ENCODE results near the gene UST. TPM values are rescaled to one million over a fixed set of nuclear protein-coding genes. Genes with fewer than 3 reads are reported as not detected.
A peak's percentile ranks its signal among the peaks of the same experiment; 100 is the strongest.
"Not testable (repeated sequence)": the region's sequence is repeated elsewhere in the genome, so short reads cannot be mapped to it uniquely, and the experiment has no call there.

The UST gene
- total RNA-seq, 6 experiments from 2014 or later, result 0.44 to 1.9 (median 0.91) TPM

DNA sequence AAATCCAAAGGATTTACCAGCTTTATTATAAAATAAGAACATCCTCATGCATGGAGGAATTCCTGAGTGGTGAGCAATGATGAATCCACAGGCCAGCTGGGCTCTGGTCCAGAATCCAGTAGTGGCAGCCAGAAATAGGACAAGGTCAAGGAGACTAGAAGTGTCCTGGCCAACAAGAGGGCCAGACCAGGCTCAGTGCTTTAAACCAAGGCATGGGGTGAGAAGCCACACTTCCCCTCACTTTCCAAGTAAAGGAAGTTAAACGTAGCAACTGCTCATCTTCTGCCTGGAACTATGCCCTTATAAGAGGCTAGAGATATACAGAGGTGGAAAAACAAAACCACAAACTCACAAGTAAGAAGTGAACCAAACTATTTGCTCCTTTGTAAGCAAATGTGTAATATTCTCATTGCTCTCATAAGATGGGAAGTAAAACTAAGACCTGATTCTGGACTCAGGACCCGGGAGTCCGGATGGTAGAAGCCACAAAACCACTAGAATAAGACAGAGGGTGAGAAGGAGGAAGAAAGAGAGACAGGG lies 253.2 kb downstream of the UST start:
- no peaks in the 10 kb centered on the region for H3K27me3 ChIP-seq
- H3K4me1 ChIP-seq, result no peaks in the 10 kb centered on the region
- DNase-seq, result peak in 1 of 3 donors; percentile 50
- H3K27ac ChIP-seq, result no peak overlapping the region
- peak; percentile 58 to 90 (median 83) for ATAC-seq
- intact Hi-C loops (cut with DNase I), result no loop called here
- no peak overlapping the region for H3K4me3 ChIP-seq
- WGBS (ENCODE audit: insufficient coverage, low coverage, low lambda C conversion rate, missing lambda C conversion rate), result 22% methylated on average over 3 of the region's 3 CpGs
- H3K9me3 ChIP-seq, result no peaks in the 10 kb centered on the region
- H3K36me3 ChIP-seq, result no peaks in the 10 kb centered on the region
- TF ChIP-seq, protein P1, sequence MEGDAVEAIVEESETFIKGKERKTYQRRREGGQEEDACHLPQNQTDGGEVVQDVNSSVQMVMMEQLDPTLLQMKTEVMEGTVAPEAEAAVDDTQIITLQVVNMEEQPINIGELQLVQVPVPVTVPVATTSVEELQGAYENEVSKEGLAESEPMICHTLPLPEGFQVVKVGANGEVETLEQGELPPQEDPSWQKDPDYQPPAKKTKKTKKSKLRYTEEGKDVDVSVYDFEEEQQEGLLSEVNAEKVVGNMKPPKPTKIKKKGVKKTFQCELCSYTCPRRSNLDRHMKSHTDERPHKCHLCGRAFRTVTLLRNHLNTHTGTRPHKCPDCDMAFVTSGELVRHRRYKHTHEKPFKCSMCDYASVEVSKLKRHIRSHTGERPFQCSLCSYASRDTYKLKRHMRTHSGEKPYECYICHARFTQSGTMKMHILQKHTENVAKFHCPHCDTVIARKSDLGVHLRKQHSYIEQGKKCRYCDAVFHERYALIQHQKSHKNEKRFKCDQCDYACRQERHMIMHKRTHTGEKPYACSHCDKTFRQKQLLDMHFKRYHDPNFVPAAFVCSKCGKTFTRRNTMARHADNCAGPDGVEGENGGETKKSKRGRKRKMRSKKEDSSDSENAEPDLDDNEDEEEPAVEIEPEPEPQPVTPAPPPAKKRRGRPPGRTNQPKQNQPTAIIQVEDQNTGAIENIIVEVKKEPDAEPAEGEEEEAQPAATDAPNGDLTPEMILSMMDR (IDR thresholded peaks at IDR 0.05), result no peak
- TF ChIP-seq POLR2A (IDR thresholded peaks at IDR 0.05), result no peak

DNA sequence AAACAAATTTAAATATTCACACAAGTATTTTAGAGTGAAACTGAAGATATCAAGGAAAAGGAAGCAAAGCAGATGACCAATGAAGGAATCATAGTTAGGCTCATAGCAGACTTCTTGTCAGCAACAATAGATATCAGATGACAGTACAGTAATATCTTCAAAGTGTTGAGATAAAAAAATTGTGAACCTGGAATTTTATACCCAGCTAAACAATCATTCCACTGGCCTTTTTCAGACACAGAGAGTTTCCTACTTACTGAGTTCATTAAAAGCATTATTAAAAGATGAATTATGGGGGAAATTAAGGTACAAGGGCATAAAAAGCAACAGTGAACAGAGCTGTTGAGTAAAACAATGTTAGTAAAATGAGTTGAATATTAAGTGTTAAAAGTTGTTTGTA lies 254.6 kb downstream of the UST start:
- H3K27me3 ChIP-seq, result no peaks in the 10 kb centered on the region

GRCh38 chr6:149003560-149003959 lies 256.7 kb downstream of the UST start:
- ATAC-seq (no peak), DNase-seq (no peak)
- TF ChIP-seq, protein P1 (IDR thresholded peaks at IDR 0.05), result no peak
- TF ChIP-seq POLR2A (IDR thresholded peaks at IDR 0.05), result no peak
- H3K4me1 ChIP-seq, result no peaks in the 10 kb centered on the region
- intact Hi-C loops (cut with DNase I), result no loop called here
- no peaks in the 10 kb centered on the region for H3K27me3 ChIP-seq
- H3K9me3 ChIP-seq, result no peaks in the 10 kb centered on the region
- no peaks in the 10 kb centered on the region for H3K36me3 ChIP-seq
- H3K4me3 ChIP-seq, result no peak overlapping the region
- no peak overlapping the region for H3K27ac ChIP-seq
- 71% methylated on average over 7 of the region's 7 CpGs for WGBS (ENCODE audit: insufficient coverage, low coverage, low lambda C conversion rate, missing lambda C conversion rate)

More for the DNA sequence above, 254.6 kb downstream of the UST start:
- DNase-seq, result no peak
- ATAC-seq, result no peak
- TF ChIP-seq, protein P1 (IDR thresholded peaks at IDR 0.05), result no peak
- no peak for TF ChIP-seq POLR2A (IDR thresholded peaks at IDR 0.05)
- no peak overlapping the region for H3K4me3 ChIP-seq
- H3K4me1 ChIP-seq, result no peaks in the 10 kb centered on the region
- no peaks in the 10 kb centered on the region for H3K9me3 ChIP-seq
- no peaks in the 10 kb centered on the region for H3K36me3 ChIP-seq
- H3K27ac ChIP-seq, result no peak overlapping the region
- intact Hi-C loops (cut with DNase I), result no loop called here

GRCh38 chr6:149004664-149005063 lies 257.8 kb downstream of the UST start:
- intact Hi-C loops (cut with DNase I), result no loop called here
- DNase-seq, result no peak
- no peak overlapping the region for H3K4me3 ChIP-seq

GRCh38 chr6:149006236-149006635 lies 259.4 kb downstream of the UST start:
- H3K9me3 ChIP-seq; H3K27me3 ChIP-seq; H3K27ac ChIP-seq; H3K36me3 ChIP-seq; ATAC-seq; DNase-seq; H3K4me1 ChIP-seq; intact Hi-C loops (cut with DNase I); H3K4me3 ChIP-seq: not testable (repeated sequence)
- WGBS (ENCODE audit: insufficient coverage, low coverage, low lambda C conversion rate, missing lambda C conversion rate), result 73% methylated on average over 1 of the region's 1 CpG

More at GRCh38 chr6:149004664-149005063, 257.8 kb downstream of the UST start:
- 60% methylated on average over 2 of the region's 4 CpGs for WGBS (ENCODE audit: insufficient coverage, low coverage, low lambda C conversion rate, missing lambda C conversion rate)
- no peaks in the 10 kb centered on the region for H3K36me3 ChIP-seq
- H3K4me1 ChIP-seq, result no peaks in the 10 kb centered on the region
- TF ChIP-seq, protein P1 (IDR thresholded peaks at IDR 0.05), result no peak
- no peak for TF ChIP-seq POLR2A (IDR thresholded peaks at IDR 0.05)
- no peaks in the 10 kb centered on the region for H3K9me3 ChIP-seq
- no peak overlapping the region for H3K27ac ChIP-seq
- no peak for ATAC-seq
- H3K27me3 ChIP-seq, result no peaks in the 10 kb centered on the region

All from right lobe of liver (tissue), 6 donors.